NT2/D1 (cell line): ENCODE data around the gene TNFSF4.

ENCODE experiments used
- SUZ12 ChIP-seq: IDR thresholded peaks from 2 replicates; pipeline ENCODE4 v1.6.1; 2011; ENCODE audit not compliant: insufficient read length, insufficient read depth; ENCODE audit errors: extremely low read depth
- YY1 ChIP-seq: IDR thresholded peaks from 2 replicates; pipeline ENCODE4 v1.6.1; 2011; ENCODE audit not compliant: insufficient read length, insufficient read depth

DNA sequence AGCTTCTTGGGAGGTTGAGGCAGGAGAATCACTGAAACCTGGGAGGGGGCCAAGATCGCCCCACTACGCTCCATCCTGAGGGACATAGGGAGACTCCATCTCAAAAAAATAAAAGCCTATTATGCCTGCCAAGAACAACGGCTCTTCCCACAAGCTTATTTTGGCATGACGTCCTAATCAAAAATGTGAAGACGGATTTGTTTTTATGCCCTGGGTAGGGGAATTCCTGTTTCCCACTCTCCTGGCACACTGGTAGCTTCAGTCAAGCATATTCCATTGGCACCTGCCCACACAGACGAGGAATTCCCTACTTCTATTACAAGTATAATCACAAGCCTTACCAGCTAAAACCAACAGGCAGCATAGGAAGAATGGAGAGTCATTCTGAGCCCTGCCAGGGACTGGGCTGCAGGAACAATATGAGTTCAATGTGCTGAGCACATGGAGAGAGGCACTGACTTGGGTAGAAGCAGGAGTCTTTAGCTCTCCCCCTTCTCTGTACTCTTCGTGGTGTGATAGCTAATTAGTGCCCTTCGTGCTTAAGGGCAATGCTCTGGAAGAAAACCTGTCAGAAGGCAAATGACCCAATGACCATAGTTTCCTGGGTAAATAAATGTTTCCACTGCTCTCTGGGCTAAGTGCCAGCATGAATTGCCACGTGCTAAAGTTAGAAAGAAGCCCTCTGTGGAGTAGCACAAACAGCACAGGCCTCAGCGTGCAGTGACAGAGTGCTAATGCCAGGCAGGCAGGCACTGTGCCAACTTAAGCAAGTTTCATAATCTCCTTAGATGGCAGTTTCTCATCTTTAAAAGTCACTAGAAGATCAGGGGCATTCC is 16.8 kb downstream of the TNFSF4 start:
- TF ChIP-seq YY1 (no peak), SUZ12 (no peak)
